HG02678 (cell line): Measurements from ENCODE around the gene PARS2.
A peak's percentile ranks its signal among the peaks of the same experiment; 100 is the strongest.

Experiments used
- ATAC-seq: cut with Tn5 transposase; IDR thresholded peaks from one replicate; pipeline ENCODE4 v1.9.1; 2021; ENCODE audit warnings: mild to moderate bottlenecking, moderate library complexity; ENCODE audit not compliant: unreplicated experiment

PARS2 gene

DNA sequence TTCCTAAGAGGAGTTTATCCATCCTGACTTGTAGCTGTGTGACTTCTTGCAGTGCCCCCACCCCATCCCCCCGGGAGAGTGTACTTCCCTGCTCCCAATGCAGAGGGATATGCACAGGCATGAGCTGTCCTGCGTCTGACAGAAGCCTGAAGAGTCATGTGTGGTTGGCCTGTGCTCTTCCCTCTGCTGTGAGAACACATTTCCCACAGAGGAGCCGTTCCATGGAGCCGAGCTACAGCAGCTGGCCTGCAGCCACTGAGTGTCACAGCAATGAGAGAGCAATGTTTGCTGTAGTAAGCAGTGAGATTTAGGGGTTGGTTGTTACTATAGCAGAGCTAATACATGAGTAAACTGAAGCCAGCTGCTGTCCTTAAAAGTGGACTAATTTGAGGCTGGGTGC is 22.0 kb downstream of the PARS2 start:
- ATAC-seq = no peak

GRCh38 chr1:54741531-54741930 is 22.8 kb downstream of the PARS2 start:
- no peak for ATAC-seq

- no peak for ATAC-seq
Observed at GRCh38 chr1:54738244-54738643, 26.1 kb downstream of the PARS2 start.

DNA sequence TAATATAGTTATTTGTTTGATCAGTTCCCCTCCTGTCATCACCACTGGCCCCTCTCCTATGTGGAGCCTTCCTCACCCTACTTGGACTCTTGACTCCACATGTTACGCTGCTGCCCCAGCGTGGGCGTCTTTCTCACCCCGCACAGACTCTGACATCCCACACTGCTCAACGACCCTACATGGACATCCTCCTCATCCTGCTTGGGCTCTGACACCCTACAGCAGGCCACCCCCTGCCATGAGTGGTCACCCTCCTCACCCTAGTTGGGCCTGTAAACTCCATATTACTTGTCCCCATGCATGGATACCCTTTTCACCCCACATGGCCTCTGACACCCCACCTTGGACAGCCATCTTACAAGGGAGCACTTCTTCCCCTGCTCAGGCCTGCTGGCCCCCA is 27.6 kb downstream of the PARS2 start:
- ATAC-seq = no peak

DNA sequence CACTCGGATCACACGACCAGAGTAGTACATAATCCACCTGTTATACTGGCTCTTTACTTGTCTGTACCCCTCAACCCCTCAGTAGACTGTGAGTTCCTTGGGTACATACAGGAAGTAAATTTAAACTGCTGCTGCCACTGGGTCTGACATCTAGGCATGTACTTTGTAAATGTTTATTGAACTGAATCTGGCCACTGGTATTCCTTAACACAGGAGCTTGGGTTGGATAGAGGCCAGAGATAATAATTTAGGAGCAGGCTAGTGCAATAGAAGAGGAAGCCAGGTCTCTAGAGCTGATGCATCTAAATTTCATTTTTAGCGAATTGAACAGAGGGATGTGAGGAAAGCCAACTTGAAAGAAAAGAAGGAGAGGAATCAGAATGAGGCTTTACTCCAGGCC is 36.3 kb downstream of the PARS2 start:
- ATAC-seq = no peak

- no peak for ATAC-seq
Observed at GRCh38 chr1:54724771-54725170, 39.6 kb downstream of the PARS2 start.

- no peak for ATAC-seq
Observed at GRCh38 chr1:54723985-54724384, 40.3 kb downstream of the PARS2 start.

- no peak for ATAC-seq
Observed at GRCh38 chr1:54721719-54722118, 42.6 kb downstream of the PARS2 start.

GRCh38 chr1:54716299-54717047 is 47.9 kb downstream of the PARS2 start:
- no peak for ATAC-seq

DNA sequence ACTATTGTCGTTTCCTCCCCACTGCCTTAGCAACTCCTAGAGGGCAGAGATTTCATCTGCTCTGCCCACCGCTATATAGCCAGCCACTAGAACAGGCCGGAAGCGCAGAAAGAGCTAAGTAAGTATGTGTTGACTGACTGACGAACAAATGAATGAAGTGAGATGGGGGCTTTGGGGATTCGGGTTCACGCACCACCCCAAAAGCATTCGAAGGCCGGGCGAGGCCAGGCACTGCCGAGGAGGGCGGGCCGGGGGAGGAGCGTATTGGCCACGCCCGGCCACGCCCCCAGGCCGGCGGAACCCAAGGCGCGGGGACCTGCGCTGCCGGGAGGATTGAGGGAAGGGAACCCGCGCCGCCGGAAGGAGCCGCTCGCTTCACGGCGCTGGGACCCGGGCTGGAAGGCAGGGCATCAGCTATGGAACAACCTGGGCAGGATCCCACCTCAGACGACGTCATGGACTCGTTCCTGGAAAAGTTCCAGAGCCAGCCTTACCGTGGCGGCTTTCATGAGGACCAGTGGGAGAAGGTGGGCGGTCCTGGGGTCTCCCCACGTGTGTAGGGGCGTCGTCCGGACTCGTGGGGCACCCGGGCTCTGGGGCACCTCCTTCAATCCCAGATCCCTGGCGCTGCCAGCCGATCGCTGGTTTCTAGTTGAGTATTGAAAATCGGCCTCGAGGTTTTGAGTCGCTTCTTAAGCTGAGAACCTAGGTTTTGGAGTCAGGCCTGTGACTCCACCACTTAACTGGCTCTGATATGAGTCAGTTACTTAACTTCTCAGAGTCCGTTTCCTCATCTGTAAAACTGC is 48.6 kb downstream of the PARS2 start, which contains the start of gene TTC4:
Gene TTC4, plus strand, starts transcription at position 369 of the 806 bp plus-strand sequence. Its CDS starts 48 bp downstream, at position 417.
- ATAC-seq = peak; percentile 98

DNA sequence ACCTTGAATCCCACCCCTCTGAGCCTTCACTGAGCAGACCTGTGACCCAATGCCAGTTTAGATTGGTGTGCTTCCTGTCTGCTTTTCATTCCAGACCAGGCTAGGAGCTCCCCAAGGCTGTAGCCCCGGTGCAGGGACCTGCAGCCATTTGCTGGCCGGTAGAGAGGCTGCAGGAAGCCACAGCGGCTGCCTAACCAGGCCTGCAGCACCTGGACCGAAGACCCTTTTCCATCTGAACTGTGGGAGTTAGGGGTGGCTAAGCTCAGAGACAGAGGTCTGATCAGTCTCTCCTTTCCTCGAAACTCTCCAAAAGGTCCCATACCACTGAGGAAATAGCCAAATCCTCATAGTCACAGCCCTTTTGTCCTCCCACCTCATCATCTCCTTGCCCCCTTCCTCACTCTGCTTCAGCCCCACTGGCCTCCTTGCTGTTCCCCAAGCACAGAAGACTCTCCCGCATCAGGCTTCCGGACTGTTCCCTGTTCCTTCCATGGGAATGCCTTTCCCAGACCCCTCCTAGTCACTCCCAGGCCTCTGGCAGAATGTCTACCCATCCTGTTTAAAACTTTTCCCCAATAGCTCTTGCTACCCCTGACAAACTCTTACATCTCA is 49.3 kb downstream of the PARS2 start:
- ATAC-seq = no peak

DNA sequence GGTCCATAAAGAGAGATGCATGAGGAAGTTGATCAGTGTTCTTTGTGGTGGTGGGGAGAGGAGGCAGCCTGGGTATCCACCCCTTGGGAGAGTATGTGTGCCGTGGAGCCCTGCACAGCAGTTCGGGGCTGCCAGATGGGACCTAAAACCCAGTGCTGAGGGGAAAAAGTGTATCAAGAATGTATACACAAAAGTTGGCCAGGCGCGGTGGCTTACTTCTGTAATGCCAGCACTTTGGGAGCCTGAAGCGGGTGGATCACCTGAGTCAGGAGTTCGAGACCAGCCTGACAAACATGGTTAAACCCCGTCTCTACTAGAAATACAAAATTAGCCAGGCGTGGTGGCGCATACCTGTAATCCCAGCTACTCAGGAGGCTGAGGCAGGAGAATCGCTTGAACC is 52.8 kb downstream of the PARS2 start:
- ATAC-seq = no peak

DNA sequence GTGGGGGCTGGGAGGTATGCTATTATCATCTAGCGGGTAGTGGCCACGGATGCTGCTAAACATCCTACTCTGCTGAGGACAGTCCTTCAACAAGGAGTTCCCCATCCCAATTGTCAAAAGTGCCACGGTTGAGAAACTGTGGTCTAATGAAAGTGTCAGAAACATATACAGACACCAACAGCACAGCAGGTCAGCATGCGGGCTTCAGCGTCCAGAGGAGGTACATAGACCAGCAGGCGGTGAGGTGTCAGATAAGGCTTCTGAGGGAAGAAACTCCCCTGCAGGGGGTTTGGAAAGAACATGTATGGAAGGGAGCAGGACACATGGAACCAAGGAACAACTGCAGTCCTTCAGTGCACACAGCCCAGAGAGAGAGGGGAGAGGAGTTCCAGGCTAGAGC is 53.5 kb downstream of the PARS2 start:
- no peak for ATAC-seq

- no peak for ATAC-seq
Observed at GRCh38 chr1:54710434-54710833, 53.9 kb downstream of the PARS2 start.

GRCh38 chr1:54709547-54710292 is 54.6 kb downstream of the PARS2 start:
- ATAC-seq = no peak

- no peak for ATAC-seq
Observed at GRCh38 chr1:54708385-54708784, 55.9 kb downstream of the PARS2 start.
